ENCODE data around the gene FLT1. TPM values are rescaled to one million over a fixed set of nuclear protein-coding genes. Genes with fewer than 3 reads are reported as not detected.

Gene FLT1
- polyA plus RNA-seq, 3 donors = 6.3 to 31.8 (median 6.6) TPM

DNA sequence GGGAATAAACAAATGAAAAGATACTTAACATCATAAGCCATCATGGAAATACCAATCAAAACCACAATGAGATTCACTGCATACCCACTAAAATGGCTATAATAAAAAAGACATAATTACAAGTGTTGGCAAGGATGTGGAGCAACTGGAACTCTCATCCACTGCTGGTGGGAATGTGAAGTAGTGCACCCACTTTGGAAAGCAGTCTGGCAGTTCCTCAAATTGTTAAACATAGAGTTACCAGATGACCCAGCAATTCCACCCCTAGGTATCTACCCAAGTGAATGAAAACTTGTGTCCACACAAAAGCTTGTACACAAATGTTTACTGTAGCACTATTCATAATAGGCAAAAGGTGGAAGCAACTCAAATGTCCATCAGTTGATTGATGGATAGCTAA lies 46.9 kb downstream of the FLT1 start:
- H3K27ac ChIP-seq (ENCODE audit: low read depth, low read length) = no peak overlapping the region

DNA sequence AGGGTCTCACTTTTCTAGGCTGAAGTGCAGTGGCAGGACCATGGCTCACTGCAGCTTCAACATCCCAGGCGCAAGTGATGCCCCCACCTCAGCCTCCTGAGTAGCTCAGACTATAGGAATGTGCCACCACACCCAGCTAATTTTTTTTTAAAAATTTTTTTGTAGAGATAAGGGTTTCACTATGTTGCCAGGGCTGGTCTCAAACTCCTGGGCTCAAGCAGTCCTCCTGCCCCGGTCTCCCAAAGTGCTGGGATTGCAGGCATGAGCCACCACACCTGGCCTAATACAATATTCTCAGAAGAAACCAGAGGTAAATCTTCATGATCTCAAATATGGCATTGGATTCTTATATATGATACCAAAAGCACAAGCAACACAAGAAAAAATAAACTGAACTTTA lies 47.7 kb downstream of the FLT1 start:
- 85 to 98% (median 91%) methylated on average over 2 of the region's 2 CpGs for WGBS, 3 donors
- H3K27ac ChIP-seq (ENCODE audit: low read depth, low read length) = no peak overlapping the region

DNA sequence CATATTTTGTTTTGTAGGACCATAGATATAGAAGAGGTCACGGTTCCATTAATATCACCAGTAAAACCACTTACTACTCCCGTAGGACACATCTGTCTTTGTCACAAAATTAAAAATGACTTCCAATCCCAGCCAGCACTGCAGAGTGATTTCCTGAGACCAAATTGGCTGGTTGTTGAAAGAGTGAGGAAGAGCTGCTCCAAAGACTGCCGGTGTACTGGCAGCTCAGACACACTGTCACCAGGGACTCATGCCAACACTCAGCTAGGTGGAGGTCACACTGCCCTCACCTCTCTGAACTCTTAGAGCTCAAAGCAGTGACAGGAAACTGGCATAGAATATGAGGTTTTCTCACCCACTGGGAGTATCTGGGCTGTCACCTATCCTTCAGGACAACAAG lies 52.1 kb downstream of the FLT1 start:
- no peak overlapping the region for H3K27ac ChIP-seq (ENCODE audit: low read depth, low read length)
- WGBS, 3 donors = 54 to 58% (median 56%) methylated on average over 3 of the region's 3 CpGs

DNA sequence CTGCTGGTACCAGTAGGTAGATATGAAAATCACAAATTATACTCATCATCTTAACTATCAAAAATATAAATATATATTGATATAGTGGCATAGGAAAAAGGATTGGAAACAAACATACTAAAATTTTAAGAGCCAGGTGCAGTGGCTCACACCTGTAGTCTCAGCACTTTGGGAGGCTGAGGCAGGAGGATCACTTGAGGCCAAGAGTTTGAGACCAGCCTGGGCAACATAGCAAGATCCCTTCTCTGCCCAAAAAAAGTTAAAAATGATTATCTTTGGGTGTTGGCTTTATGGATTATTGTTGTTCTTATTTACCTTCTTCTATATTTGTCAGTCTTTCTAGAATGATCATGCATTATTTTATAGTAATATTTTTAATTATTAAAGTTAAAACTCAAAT lies 53.4 kb downstream of the FLT1 start:
- no peak overlapping the region for H3K27ac ChIP-seq (ENCODE audit: low read depth, low read length)

DNA sequence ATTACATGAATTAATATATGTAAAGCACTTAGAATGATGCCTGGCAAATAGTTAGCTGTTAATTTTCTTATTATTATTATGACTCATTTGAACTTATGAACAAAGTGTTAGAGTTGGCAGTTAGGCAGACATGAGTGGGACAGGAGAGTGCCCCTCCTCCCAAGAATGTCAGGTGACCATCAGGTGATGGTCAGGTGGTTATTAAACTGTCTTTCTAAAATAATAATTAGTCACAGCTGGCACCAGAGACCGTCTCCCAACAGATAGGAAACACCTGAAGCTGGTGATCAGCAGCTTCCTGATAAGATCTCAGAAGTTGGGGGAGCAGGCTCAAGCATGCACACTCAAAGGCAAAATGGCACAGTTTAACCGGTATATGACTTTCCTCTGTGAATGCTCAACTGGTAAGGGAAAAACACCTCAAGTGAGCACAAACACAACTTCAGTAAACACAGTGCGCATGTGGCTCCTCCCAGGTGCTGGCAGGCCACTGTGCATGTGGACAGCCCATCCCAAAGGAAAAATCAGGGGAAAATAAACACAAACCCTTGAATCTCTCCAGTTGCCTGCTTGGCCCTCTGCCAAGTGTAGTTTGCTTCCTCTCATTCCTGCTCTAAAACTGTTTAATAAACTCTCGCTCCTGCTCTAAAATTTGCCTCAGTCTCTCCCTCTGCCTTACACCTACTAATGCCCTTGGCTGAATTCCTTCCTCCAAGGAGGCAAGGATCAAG lies 54.0 kb downstream of the FLT1 start:
- WGBS, 3 donors = 57 to 65% (median 59%) methylated on average over 4 of the region's 4 CpGs
- H3K27ac ChIP-seq (ENCODE audit: low read depth, low read length) = no peak overlapping the region

DNA sequence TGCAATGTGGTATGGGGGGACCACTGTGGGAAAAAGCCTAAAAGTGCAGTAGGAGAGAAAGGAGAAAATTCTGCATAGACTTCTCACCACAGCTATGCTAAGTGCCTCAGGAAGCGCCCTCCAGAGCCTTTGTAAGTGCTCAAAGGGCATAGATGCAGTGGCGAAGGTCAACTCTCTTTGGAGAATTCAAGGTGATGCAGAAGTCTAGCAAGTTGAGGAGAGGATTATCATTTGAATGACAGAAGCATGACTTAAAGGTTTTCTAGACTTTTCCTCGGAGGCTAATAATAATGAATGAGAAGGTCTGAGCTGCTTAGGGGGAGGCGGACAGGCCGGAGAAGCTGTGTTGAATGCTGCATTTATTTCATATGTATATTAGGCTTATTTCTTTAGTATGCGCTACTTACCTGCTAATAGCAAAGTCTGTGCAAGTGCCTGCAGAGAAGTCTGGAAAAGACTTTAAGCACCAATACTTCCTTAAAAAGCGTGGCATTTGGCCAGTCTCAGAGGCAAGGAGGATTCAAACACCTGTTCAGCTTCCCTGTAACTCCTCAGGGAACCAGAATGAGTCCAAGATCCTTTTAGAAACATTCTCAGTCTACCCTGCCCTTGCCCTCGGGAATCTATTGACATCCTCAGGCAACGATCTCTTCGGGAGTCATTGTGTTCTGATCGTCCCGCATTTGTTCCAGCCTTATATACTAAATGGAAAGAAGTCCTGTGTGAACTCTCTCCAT lies 56.2 kb downstream of the FLT1 start:
- H3K27ac ChIP-seq (ENCODE audit: low read depth, low read length) = no peak overlapping the region
- WGBS, 3 donors = 60 to 78% (median 69%) methylated on average over 12 of the region's 12 CpGs

DNA sequence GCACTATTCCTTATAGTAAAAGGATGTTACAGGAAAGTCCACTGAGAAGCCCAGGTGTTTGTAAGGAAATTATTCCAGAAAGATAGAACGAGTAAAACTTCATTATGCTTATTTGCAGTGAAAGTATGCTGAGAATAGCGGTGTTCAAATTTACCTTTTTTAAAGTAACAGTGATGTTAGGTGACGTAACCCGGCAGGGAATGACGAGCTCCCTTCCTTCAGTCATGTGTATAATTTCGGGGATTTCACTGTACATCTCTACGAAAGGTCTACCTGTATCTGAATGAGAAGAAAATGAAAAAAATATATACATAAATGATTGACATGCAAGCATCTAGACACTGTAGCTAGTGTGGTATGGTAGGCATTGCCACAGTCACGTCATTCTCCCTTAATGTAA lies 56.9 kb downstream of the FLT1 start:
- H3K27ac ChIP-seq (ENCODE audit: low read depth, low read length) = no peak overlapping the region
- WGBS, 3 donors = 84 to 95% (median 90%) methylated on average over 8 of the region's 8 CpGs

DNA sequence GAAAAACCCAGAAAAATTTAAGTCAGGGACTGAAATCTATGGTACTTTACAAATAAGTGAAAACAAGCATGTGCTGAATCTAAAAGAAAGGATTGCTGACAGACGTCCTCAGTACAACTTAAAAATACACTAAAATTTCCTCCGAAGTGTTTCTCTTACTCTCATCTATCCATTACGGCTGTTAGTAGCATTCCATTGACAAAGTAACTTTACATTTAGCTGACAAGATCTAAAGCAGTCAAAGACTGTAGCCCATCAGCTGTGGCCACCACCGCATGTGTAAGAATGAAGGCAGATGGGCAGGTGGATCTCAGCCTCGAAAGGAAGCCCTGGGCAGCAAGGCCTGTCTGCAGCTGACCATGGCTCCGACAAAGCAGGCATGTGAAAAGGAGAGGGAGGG lies 59.0 kb downstream of the FLT1 start:
- H3K27ac ChIP-seq (ENCODE audit: low read depth, low read length) = no peak overlapping the region
- 60 to 65% (median 64%) methylated on average over 6 of the region's 6 CpGs for WGBS, 3 donors

DNA sequence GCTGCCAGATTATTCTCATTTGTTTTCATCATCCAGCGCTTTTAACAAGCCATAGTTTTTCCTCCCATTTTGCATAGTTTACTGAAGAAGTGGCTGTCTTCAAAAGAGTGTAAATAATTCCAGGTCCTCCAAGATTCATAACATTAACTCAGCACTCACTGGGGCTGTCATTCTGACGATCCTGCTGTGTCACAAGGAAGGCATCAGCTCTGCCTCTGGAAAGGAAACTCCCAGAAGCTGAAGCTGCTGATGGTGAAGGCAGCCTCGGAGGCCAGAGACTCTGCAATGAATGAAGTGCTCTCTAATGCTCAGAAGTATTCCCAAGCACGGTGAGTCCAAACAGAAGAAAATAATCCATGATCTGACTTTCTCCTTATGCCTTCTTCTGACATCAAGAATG lies 60.0 kb downstream of the FLT1 start:
- 49 to 58% (median 54%) methylated on average over 4 of the region's 4 CpGs for WGBS, 3 donors
- H3K27ac ChIP-seq (ENCODE audit: low read depth, low read length) = no peak overlapping the region

DNA sequence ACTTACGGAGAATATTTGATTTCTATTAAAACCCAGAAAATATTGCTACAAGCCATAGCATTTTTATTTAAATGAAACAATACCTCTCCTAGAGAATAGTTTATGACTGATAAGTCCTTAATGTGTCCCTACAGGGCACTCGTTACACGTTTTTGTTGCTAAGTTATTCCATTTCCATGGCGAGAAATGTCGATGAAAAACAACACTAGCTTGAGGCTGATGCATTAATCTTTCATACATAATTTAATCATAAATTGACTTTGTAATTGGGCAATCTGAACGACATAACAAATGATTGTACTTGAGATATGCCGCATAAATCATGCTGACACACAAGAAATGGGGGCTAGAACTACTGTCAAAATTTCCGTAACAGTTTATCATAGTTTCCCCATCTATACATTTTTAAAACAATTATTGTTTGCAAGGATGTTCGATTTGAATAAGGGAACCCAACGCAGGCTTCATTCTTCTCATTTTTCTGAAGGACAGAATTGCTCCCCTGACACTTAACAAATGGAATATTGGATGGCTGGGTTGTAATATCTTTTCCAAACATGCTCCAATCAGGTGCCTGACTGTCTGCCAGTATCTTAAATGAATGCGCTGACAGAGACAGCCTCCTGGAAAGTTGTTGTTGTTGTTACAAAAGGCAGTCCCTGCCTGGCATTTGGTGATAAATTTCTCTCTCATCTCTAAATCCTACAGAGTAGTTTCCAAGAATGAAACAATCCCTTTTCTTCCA lies 61.9 kb downstream of the FLT1 start:
- WGBS, 3 donors = 67 to 81% (median 69%) methylated on average over 11 of the region's 11 CpGs

DNA sequence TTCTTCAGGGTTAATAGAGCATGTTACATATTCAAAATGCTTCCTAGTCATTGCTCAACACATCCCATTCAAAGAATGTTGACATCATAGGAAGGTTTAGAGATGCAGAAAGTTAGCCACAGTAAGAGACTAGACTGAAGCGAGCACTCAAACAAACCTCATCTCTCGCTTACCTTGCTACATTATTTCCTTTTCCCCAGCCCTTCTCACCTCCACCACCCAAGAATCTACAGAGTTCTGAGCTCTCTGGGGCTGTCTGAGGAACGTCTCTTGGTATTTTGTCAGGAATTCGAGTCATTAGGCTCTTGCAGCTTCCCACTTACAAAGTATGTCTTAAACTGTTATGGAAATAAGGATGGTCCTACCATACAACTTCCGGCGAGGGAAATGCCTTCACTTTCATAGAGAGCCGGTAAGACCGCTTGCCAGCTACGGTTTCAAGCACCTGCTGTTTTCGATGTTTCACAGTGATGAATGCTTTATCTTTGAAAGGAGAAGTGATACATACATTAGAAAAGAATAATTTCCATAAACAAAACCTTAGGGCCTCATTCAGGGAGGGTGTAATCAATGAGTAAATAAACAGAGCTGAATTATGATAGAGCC lies 65.1 kb downstream of the FLT1 start:
- 49 to 71% (median 69%) methylated on average over 10 of the region's 10 CpGs for WGBS, 3 donors
- H3K27ac ChIP-seq (ENCODE audit: low read depth, low read length) = no peak overlapping the region

More for the DNA sequence above, 61.9 kb downstream of the FLT1 start:
- H3K27ac ChIP-seq (ENCODE audit: low read depth, low read length) = no peak overlapping the region

DNA sequence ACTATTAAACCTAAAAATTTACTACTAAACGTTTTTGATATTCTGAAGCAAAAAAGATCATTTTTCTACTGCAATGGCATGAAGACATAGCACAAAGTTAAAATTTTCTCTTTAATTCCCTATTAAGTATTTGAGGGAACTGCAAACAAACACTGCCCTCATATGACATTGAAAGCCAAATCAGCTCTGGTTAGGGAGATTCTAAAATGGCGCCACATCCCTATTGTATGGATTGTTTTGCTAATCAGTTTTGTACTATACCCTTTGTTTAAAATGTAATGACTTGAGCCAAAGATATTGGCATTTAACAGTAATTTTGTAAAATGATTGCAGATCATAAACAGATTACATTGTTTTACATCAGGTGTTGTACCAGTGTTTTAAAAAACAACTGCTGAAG lies 65.8 kb downstream of the FLT1 start:
- H3K27ac ChIP-seq (ENCODE audit: low read depth, low read length) = no peak overlapping the region
- WGBS, 3 donors = 32 to 77% (median 74%) methylated on average over 2 of the region's 2 CpGs

DNA sequence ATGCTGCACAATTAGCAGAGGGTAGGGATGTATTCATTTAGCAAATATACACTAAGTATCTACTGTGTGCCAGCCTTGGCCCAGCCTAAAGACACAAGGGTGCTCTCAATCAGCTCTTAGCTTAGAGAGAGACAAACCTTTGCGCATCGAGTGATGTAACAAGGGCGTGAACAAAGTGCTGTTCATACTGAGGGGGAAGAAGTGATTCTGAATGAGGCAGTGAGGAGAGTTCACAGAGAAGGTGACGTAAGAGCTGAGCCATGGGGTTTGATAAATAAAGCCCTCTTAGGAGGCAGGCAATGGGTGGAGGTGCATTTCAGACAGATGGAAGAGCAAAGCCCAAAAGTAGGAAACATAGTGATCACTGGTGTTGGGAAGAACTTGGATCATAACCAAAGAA lies 68.5 kb downstream of the FLT1 start:
- 87 to 92% (median 89%) methylated on average over 4 of the region's 4 CpGs for WGBS, 3 donors

DNA sequence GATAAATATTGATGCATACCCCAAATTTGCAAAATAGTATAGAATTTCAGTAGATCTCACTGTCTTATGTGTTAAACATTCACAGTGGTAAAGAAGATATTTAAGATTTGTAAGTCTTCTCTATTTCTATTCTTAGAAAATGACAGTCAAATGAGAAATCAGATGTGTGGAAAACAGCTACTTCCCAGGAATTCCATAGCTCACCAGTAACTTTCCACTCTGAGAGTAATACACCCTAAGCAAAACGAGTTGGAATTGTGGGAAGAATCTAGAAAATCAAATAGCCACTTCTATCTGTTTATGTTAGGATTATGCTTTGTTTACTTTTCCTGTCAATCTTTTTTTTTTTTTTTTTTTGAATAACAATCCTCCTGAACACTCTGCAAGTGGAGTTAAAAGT lies 69.1 kb downstream of the FLT1 start:
- H3K27ac ChIP-seq (ENCODE audit: low read depth, low read length) = no peak overlapping the region
- WGBS, 3 donors = 8 to 45% (median 35%) methylated on average over 1 of the region's 1 CpG

More for the DNA sequence above, 68.5 kb downstream of the FLT1 start:
- H3K27ac ChIP-seq (ENCODE audit: low read depth, low read length) = no peak overlapping the region

DNA sequence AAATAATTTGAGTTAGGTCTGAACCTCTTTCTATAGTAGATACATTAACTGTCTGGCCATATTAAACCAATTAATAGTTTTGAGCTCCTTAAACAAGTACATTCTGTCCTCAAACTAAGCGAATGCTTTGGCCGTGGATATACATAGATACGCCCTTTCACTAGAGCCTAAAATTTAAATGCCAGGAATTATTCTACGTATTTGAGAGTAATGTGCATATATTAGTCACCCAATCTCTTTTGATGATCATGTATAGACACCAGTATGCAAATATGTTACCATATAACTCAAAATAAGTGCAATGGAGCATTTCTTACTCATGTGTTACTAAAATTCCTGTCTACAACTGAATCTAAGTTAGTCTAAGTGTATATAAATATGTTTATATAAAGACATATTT lies 70.4 kb downstream of the FLT1 start:
- no peak overlapping the region for H3K27ac ChIP-seq (ENCODE audit: low read depth, low read length)
- 91 to 96% (median 94%) methylated on average over 4 of the region's 4 CpGs for WGBS, 3 donors

DNA sequence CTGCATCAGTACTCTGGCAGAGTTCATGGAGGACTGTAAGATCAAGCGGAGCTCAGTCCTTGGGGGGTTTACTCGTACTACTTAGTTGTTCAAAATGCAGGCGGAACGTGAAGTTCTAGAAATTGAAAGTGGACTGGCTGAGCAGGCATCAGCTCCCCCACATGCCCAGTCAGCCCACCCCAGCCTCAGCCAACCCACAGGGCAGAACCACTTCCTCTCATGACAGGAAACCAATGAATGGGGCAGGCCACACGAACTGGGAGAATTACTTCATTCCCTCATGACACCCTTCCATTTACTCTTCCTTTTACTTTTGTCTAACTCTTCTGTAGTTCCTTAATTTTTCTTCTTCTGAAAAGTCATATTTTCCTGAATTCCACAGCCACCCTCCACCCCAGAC lies 71.9 kb downstream of the FLT1 start:
- WGBS, 3 donors = 44 to 64% (median 45%) methylated on average over 5 of the region's 5 CpGs

DNA sequence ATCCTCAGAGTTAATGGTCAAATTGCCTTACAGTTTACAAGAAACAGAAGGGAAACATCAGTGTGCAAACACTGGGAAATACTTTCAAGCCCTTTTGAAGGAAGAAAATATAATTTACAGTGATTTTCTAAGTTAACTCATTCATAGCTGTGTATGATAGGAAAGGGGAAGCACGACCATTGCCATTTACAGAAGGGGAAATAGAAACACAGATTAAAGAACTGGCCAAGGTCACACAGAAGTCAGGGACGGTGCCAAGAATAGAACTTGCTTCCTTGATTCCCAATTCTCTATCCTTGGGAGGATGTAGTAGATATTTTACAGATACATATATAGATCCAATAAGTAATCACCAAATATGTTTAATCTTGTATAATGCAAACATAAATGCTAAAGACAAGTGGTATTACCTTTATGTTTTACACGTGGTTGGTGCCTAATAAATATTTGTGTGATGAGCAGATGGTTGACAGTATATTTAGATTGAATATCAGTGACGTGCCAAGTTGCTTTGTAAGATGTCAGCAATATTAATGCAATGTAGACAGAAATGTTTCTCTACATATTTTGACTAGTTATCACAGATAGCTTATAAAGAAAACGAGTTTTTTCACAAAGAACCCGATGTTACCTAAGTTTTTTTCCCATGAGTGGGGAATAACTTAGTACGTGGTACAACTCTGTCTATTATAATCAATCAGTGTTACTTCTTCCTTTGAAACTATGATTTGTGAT lies 73.1 kb downstream of the FLT1 start:
- H3K27ac ChIP-seq (ENCODE audit: low read depth, low read length) = no peak overlapping the region
- WGBS, 3 donors = 41 to 53% (median 50%) methylated on average over 7 of the region's 7 CpGs

More for the DNA sequence above, 71.9 kb downstream of the FLT1 start:
- H3K27ac ChIP-seq (ENCODE audit: low read depth, low read length) = no peak overlapping the region

DNA sequence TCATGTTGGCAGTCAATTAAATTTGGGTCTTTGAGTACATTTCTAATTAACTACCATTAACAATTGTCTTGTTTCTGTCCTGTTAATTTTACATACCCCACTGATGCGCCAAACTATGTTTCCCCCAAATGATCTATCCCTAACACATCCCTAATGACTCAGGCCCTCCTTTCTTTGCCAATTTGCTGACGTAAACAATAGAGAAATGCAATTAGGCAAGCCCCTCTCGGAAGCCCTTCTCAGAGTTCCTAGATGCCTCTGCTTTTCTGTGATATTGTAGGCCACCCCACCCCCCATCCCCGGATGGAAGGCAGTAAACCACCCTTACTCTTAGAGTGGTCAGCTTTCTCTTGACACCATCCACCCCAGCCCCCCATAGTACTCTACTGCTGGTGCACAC lies 74.2 kb downstream of the FLT1 start:
- no peak overlapping the region for H3K27ac ChIP-seq (ENCODE audit: low read depth, low read length)
- 71 to 80% (median 77%) methylated on average over 4 of the region's 4 CpGs for WGBS, 3 donors

All from adipose tissue (tissue), 3 donors.